GM21717 (cell line): ENCODE results near the gene PDCD1LG2.

Experiments
- ATAC-seq: cut with Tn5 transposase; IDR thresholded peaks from one replicate; pipeline ENCODE4 v1.9.1; 2021; ENCODE audit warnings: mild to moderate bottlenecking, moderate library complexity; ENCODE audit not compliant: unreplicated experiment

PDCD1LG2 gene

DNA sequence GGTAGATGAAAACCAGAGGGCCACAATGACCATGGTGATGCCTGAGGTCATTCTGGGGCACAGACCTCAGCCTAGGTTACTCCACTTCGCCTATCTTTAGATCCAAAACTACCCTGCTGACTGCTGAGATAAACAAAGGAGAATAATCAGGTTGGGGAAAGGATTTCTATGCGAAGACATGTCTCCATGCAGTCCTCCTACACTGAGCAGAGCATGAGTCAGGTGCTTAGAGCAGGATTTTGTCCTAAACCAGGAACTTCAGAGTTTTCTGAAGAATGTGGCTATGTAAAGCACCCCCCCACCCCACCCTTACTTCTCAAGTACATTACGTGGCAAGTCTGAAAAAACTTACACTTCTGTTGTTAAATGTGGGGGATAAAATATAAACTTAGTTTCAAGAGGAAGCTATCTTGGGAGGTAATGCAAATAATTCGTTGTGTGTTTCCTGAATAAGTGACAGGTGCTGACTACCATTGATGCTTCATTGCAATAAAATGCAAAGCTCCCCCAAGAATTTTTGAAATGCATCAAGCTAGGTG is 19.4 kb downstream of the PDCD1LG2 start:
- ATAC-seq = peak; percentile 49

DNA sequence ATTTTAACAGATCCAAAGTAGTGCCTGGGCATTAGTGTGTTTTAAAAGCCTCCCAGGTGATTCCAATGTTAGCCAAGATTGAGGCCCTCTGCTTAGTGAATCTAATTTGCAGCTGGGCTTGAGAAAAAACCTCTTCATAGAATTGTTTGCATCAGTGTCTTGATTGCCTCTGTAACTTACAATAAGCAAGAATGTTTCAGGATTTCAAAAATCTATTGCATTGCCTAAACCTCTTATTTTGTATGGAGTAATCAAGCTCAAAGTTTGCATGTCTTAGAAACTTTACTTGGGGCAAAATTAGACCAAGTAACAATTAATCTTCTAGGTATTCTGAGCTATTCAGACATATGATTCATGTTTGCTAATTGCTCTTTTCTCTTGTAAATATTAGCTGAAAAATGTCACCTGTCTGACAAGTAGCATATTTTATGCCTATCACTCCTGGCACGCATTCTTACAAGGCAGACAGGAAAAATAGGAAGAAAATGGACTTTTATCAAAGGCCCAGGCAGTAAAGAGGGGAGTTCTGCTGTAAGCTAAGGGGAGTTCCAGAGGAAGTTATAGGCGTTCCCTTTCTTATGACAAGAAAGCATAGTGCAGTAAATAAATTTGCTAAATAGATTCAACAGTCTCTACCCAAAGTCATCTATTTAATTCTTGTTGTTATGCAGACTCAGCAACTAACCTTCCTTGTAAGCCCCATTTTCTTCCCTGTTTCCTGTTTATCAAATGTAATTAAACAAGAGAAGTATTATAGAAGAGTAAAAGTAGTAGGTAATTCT is 21.0 kb downstream of the PDCD1LG2 start:
- peak; percentile 39 for ATAC-seq

DNA sequence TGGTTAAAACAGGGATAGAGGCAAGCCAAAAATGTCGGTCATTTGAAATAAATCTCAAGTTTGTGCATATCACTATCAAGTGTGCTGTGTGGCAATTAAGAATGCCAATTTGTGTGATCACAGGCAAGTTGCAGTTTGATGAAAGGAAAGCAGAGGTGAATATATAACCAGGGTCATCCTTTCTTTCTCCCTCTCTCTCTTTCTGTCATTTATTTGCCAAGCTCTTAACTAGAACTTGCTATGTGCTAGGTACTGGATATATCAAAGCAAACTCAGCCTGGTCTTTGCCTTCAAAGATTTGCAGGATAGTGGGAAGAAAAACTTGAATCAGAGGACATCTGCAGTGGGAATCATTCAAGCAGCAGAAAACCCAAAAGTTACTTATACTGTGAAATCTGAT is 22.0 kb downstream of the PDCD1LG2 start:
- ATAC-seq = no peak

DNA sequence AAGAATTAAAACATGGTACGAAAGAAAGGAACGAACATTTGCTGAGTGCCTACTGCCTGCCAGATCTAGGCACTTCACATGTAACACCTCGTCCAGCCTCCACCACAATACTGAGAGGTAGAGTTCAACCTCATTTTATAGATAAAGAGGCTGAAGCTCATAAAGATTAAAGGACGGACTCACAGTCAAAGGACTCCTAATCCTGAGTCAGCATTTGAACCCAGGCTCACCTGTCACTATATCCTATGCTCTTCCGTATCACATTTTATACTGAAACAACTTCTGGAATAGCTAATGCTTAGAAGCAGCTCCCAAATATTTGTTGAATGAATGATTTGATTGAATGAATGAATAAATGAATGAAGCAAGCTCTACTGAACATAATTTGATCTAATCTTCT is 22.5 kb downstream of the PDCD1LG2 start:
- no peak for ATAC-seq

DNA sequence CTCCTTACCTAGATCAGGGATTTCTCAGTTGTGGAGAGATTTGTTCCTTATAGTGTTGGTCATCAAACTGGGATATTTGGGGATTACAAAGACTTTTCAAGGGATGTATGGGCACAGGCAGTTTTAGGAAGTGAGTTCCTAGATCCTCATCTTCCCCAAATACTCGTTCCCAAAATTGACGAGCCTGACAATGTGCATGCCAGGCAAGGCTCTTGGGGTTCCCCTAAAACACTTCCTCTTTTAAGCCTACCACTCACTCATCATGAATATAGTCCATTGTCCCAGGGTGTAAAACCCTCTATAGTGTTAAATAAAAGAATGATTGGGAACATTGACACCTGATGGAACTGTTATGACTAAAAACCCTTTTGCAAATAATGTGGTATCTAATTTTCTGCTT is 26.4 kb downstream of the PDCD1LG2 start:
- ATAC-seq = no peak

DNA sequence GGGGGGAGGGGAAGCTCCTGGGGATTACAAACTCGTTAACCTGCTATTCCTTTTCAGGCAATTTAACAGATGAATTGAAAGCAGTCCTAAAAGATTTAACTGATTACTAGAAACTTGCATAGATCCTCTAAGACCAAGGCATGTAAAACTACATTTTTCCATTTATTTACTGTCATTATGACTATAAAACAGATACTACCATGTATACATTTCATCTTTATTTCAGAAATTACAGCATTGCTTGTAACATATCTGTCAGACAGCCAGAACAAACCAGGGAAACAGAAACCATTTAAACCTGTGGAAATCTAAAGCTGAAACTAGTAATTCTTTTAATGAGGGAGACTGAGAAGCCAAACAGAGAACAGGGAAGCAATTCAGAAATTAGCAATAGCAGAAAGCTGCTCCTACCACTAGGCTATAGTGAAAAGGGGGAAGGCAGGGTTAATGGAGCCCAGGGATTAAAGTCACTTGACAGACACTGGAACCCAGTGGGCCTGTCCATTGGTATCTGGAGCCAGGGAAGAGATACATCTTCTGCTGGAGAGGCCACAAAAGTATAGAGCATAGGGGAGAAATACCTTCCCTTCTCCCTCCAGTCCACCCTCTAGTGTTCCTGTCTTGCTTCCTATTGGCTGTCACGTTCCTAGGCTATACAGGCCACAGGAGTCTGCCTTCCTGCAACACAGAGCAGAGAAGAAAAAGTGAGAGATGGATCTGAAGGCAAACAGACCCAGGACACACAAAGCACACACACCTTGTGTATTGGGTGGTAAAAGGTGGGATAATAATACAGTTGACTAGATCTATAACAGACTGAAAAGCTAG is 33.8 kb downstream of the PDCD1LG2 start:
- ATAC-seq = no peak

DNA sequence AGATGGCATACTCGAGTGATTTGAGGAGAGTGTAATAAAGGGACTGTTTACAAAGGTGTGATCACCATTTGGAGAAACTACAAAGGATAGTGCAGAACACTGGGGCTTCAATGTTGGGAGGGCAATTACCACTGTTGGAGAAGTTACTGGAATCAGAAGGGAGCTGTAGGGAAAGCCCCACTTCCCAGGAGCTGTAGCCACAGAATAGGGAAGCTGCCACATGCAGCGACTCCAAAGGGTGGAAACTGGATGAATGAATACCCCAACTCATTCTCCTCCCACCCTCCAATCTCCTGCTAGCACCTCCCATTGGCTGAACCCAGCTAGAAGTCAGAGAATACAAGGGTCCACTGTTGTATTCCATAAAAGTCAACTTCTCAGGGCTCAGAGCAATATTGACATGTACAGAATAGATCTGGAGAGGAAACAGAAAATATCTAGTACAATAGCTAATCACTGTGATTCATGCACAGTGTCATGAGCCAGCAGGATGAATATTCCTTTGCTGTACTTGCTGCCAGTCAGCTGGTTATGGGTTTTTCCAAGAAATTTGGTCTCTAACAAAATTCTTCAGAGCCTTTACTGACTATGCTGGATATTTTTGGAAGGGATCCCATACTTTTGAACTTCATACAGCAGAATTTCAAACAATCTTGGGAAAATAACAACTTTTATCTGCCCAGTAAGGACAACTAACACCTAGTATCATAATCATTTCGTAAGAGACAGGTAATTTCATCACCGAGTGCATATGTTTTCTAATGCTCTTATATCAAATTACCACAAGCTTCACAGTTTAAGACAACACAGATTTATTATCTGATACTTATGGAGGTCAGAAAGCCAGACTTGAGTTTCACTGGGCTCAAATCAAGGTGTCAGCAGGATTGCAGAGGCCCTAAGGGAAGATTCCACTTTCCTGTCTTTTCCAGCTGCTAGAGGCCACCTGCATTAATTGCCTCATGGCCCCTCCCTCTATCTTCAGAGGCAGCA is 39.6 kb downstream of the PDCD1LG2 start:
- ATAC-seq = no peak

DNA sequence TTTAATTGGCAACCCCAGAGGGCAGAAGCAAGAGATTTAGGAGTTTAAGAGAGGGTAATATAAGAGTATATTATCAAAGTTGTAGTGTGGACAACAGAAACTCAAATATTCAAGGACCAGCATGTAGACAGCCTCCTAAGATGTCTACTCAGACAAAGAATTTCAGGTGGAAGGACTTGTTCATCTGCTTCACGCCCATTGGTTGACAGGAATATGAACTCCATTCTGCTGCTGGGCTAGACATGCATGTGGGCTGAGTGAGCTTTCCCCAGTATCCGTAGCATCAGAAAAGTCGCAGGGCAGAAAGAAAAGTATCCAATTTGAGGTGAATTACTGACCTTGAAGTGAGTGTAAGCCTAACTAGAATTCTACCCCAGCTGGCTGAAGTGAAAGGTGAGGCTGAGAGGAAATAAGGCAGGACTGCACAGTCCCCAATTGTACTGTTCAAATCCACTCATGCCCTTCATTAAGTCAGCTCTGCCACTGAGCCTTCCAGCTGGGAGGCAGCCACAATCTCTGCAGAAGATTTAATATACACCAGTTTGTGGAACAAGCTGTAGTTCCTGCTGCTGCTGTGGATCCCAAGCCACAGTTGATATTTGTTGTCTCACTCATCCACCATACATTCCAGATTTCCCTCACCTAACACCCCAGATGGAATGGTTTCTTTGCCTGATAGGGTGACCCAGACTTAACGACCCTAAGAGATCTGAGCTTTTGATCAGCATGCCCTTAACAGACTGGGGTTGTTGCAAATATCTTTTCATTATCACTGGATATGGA is 41.2 kb downstream of the PDCD1LG2 start:
- no peak for ATAC-seq

DNA sequence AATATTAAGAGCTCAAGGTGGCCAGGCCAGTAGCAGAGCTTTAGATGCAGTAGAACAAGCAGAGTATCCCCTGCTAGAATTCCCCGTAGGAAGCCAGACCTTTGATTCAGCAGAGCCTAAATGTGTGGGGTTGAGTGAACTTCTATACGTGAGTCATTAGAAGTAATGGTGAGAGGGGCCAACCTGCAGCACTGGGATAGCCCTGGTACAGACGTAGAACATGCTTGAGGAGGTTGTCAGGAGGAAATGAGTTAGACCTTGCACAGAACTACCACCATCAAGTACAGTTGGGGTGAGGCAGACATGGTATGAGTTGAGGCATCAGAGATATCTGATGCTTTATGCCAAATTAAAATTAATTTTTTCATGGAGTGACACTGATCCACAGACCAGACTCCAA is 42.0 kb downstream of the PDCD1LG2 start:
- no peak for ATAC-seq

DNA sequence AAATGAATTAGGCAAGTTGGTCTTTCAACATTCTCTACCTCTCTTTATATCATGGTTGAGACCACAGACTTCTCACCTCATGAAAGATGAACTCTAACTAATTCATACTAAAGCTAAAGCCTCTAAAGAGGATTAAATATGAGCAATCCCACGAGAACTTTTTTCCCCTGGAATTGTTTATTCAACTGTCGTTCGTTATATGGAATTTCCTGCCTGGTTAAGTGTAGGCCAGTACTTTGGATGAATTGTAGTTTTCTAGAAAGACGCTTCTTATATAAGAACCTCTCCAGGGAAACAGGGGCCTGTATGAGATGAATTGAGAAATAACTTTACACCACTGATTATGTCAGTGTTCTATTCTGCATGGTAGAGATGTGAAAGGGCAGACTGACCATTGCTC is 42.9 kb downstream of the PDCD1LG2 start:
- no peak for ATAC-seq

DNA sequence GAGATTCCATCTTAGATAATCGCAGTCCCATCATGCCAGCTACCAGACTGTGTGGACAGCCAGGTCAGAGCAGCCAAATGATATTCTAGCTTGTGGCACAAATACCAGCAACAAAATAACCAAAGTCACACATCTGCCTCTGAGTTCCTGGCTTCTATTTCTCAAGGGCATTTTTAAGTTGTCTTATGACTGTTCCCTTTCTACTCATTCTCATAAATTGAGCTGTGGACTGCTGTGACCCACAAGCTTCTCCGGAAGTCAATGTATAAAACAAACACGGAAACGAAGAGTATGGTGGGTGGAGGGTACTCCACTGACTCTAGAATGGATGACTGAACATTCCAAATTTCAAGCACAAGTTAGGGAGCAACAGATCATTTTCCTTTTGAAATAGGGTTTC is 43.9 kb downstream of the PDCD1LG2 start:
- peak; percentile 61 for ATAC-seq

DNA sequence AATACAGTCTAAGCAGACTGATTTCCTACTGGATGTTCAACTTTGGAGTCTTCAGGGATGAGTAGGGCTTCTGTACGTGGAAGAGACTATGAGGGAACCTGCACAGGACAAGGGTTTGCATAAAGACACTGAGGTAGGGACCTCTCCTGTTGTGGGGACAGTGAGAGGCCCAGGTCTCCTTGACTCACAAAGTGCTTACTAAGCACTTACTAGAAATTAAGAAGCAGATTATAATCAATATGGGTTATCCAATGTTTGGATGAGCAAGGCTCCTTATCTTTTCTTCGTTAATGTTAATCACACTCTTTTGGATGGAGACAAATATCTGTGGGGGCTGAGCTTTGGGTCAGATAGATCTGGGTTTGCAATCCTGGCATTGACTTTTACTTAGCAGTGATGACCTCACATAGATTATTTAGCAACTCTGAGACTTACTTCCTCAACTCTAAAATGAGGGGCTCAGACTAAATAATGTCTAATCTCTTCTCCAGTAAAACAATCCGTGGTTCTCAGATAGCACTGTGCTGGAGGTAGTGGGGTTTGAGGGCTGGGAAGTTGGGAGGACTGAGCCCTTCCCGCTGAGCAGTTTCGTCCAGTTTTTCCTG is 45.9 kb downstream of the PDCD1LG2 start:
- ATAC-seq = no peak

DNA sequence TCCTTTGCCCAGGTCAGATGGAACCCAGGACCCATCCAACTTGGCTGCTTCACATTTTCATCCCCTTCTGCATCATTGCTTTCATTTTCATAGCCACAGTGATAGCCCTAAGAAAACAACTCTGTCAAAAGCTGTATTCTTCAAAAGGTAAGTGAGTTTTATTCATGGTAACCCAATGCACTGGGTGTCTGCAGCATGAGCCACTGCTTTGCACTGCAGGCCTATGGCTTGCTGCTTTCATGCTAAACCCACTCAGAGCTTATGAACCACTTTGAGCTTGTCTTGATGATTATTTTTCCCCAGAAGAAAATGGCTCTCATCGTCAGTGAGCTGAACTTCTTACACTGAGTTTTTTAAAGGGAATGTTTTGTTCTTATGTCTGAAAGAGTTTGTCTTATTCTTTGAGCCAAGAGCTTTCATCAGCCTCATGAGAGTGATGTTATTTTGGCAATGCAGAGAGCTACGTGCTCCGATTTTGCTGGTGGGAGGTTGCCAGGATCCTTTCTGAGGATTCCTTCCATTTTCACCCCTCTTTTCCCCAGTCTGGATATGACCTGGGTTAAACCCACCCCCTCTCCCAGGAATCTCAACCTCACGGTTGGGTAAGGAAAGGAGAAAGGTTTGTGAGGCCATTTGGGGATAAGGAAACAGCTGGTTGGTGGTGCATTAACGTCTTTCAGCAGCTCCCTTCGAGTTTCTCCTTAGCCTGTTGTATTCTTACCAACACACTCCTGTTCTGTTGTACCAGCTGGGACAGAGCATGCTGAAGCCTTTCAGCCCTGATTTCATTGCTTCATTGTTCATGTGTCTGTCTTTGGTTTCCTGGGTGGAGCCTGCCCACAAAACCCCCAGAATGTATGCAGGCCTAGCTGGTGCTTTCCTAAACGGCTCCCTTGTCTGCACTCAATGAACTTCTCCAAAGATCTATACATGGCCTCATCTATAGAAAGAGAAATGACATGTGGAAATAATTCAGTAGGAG is 47.6 kb downstream of the PDCD1LG2 start:
- ATAC-seq = peak; percentile 57

DNA sequence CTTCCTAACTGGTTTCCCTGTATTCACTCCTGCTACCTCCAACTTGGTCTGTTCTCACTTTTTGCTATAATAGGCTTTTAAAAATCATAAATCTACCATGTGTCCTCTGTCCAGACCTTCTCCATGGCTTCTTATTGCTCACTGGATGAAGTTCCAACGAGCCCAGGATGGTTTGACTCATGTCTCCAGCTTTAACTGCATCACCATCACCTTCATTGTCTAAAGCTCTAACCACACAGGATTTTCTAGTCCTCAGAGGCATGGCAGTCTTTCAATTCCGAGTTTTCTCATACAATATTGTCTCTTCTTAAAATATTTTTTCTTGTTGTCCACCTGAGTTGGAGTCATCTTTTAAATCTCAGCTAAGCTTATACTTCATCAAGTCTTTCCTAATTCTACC is 49.3 kb downstream of the PDCD1LG2 start:
- ATAC-seq = no peak

DNA sequence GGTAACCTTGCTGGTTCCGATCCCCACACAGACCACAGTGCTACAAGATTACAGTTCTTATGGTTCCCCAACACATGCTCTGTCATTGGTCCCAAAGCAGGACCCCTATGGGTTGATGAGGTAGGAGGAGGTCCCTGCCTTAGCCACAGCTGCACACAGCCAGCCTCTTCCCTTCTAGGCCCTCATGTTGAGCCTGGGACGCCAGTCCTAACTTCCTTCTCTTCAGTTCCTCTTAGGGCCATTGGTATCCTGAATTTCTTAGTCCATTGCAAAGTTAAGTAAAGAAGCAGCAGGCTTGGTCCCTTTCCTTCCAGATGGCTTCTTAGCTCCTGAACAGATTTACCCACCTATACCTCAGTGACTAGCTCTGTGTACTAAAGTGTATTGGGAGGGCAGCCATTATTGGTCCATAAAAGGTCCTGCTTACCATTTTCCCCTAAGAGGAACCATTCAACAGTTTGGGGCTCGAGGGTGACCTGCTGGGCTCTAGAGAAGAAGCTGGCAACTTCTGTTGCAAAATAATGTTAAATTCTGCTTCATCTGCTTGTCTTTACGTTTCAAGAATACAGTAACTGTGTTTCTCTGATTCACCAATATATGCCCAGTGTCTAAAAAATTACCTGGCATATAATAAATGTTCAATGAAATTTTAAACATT is 50.2 kb downstream of the PDCD1LG2 start:
- no peak for ATAC-seq

DNA sequence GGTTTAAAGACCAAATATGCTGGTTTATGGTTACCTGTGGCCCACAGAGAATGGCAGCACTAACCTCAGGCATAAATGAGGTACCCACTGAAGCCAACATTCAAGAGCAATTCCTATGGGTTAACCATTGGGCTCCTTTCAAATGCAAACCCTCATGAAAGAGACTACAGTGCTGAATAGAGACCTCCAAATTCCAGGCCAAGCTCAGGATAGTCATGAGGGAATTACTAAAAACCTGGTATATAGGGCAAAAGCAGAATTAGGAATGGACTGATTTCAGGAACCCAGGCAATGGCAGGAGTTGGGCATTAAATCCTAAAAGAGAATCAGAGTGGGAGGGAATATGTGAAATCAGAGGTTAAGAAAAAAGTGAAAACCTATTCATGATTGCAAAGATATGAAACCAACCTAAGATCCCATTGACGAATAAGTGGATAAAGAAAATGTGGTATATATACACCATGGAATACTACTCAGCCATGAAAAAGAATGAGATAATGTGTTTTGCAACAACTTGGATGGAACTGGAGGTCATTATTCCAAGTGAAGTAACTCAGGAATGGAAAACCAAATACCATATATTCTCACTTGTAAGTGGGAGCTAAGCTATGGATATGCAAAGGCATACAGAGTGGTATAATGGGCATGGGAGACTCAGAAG is 51.6 kb downstream of the PDCD1LG2 start:
- no peak for ATAC-seq

DNA sequence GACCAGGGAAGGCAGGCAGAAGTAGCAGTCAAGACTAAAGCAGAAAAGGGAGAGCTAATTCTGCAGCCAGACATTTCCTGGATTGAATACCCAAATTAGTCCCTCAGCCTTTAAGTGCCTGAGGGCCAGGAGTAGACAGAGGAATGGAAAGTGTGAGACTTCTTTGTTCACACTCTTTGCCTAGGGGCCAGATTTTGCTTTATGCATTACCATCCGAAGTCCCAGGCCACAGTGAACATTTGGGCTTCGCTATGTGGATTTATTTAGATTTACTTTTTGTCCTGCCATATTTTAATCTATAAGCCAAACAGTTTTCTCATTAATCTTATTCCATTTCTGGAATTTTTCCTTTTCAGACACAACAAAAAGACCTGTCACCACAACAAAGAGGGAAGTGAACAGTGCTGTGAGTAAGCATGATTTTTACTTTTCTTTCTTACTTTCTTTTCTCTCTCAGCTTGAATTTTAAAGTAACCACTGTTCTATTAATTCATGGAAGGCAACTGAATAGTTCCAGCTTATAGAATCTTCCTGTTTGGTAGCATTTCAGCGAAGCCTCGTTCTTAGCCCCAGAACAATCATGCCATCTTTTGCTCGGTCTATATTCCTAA is 52.6 kb downstream of the PDCD1LG2 start:
- no peak for ATAC-seq
